GM04504 (cell line): ENCODE data around the gene HMBS.

Experiments
- DNase-seq: peaks from one replicate; pipeline ENCODE4 v3.0.0-alpha.2; 2012; ENCODE audit warnings: low read depth

HMBS gene

DNA sequence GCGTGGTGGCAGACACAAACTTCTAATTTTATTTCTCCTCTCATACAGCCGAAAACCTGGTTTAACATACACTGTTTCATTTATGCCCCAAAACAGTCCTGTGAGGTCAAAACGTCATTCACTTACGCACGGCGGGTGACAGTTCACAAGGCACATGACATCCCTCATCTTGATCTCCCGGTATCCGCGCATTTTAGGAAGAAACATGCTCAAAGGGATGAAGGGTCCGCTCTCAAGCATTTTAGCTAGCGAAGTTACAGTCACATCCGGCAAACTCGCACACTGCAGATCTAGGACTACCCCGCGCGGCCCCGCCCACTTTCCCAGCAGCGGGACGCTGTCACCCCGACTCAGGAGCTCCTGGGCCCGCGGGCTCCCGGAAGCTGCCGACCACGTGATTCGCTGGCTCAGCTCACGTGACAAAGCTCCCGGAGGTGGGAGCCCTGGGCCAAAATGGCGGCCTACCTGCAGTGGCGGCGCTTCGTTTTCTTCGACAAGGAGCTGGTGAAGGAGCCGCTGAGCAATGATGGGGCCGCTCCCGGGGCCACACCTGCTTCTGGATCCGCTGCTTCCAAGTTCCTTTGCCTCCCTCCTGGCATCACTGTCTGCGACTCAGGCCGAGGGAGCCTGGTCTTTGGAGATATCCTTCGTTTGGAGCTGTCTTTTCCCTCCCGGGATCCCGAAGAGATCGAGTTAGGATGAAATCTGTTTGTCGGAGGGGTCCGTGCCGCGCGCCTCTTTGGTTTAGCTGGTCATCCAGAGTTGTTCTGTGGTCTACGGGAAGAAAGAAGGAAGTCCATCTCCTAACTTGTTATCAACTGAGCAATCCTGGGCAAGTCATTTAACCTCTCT, 17.1 kb upstream of the HMBS start, which contains the start of gene VPS11:
Gene VPS11, plus strand, starts transcription at position 448 of the 852 bp plus-strand sequence. Its CDS starts 6 bp downstream, at position 454.
- DNase-seq, result peak; percentile 92

DNA sequence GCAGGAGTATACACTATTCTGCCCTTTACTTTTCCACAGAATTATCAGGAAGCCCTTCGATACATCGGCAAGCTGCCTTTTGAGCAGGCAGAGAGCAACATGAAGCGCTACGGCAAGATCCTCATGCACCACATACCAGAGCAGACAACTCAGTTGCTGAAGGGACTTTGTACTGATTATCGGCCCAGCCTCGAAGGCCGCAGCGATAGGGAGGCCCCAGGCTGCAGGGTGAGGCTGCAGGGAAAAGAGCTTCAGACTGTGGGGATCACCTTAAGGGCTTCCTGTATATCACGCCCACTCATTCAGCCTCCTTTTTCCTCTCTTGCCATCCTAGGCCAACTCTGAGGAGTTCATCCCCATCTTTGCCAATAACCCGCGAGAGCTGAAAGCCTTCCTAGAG, 6.8 kb upstream of the HMBS start:
- DNase-seq, result no peak

DNA sequence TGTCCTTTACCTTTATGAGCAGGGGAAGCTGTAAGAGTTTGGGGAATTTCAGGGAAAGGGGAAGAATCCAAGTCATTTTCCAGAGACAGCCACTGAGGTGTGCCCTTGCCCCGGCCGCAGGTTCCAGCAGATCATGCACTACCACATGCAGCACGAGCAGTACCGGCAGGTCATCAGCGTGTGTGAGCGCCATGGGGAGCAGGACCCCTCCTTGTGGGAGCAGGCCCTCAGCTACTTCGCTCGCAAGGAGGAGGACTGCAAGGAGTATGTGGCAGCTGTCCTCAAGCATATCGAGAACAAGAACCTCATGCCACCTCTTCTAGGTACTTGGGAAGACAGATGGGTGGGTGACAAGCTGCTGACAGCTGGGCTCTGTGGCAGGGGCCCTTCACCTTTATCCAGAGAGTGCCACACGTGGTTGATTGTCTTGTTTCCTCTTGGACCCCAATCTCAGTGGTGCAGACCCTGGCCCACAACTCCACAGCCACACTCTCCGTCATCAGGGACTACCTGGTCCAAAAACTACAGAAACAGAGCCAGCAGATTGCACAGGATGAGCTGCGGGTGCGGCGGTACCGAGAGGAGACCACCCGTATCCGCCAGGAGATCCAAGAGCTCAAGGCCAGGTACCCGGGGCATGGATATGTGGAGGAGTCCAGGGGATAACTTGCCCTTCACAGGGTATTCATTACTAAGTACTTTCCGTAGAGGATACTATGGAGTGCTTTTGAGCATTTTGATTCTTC, 5.8 kb upstream of the HMBS start:
- DNase-seq, result no peak

DNA sequence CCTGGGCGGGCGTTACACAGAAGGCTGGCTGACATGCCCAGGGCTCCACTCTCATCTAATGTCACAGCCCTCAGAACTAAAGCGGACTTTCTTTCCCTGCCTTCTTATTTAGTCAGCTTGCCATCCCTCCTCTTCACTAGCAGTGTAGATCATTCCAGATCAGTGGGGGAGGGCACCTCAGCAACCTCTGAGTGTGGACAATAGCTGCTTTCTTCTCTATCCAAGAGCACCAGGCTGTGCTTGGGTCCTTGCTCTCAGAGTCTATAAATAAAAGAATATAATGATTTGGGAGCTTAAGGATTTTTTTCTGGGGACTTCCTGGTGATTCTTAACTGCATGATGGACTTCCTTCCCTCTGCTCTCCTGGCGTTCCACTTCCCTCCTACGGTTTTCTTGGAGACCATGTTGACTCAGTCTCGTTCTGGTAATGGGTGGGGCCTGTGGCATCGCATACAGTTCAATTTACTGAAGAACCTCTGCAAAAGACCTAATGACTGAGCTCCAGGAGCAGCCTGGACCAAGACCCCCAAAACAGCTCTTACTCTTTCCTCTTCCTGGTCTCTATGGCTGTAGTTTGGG, 2.9 kb upstream of the HMBS start:
- no peak for DNase-seq

DNA sequence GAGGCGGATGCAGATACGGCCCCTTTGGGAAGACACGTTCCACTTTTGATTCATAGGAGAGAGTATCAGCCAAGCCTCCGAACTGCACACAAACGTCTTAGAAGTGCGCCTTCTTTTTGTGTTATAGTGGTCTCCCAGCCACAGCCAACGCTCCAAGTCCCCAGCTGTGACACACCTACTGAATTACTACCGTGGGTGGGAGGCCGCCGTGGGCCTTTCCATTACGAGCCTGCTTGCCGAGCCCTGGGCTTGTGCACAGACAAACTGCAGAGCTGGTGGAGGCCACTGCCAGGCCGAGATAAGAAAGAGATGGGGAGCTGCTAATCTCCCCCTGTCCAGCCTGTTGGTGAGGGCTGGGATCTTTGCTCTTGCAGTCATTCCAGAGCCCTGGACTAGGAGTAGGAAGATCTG, 761 bp downstream of the HMBS start:
- no peak for DNase-seq

DNA sequence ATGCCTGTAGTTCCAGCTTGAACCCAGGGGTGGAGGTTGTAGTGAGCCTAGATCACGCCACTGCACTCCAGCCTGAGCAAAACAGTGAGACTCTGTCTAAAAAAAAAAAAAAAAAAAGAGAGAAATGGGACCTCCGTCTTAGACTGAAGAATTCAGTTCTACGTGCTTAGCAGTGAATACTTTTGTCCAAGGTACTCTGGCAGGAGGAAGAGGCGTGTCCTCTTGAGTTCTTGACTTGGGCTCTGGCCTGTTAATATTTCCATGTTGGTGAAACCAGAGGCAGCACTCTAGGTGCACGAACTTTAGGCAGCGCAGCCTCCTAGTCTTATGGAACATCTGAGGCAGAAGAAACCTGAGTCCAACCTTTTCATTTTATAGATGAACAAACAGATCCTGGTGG, 2.4 kb downstream of the HMBS start:
- DNase-seq, result no peak

DNA sequence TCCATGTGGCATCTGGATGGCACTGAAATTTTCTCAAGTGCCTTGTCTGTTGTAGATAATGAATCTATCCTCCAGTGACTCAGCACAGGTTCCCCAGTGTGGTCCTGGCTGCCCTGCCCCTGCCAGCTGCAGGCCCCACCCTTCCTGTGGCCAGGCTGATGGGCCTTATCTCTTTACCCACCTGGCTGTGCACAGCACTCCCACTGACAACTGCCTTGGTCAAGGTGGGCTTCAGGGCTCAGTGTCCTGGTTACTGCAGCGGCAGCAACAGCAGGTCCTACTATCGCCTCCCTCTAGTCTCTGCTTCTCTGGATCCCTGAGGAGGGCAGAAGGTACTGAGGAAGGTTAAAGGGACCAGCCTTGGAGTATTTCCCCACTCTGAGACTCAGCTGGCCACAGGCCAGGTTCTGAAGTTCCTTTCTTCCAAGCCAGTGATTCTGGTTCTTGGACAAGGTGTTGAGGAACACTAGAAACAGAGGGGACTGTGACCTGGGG, 3.1 kb downstream of the HMBS start:
- no peak for DNase-seq

DNA sequence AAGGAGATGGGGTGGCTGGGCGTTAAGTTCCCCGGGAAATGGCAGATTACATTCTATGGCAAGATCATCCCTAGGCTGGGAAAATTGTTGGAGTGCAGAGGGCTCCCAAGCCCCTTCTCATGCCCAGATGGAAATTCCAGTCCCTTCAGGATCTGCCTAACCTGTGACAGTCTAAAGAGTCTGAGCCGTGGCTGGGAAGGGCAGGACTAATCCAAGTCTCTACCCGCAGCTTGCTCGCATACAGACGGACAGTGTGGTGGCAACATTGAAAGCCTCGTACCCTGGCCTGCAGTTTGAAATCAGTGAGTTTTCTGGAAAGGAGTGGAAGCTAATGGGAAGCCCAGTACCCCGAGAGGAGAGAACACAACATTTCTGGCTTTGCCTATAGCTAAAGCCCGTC, 3.7 kb downstream of the HMBS start:
- DNase-seq, result no peak

DNA sequence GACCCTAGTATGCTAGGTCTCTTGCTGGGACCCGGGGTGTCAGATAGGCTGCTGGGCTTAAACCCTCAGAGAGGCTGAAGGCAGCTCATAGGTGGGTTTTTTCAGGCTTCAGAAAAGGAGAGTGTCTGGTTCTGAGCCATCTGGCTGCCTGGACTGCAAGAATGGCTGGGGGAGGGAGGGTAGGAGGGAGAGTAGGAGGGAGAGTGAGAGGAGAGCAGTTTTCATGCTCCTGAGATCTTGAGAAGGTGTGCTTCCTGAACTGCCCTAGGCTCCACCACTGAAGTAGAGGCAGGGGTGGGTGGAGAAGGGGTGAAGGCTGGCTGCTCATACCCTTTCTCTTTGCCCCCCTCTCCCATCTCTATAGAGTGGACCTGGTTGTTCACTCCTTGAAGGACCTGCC, 4.6 kb downstream of the HMBS start:
- no peak for DNase-seq

DNA sequence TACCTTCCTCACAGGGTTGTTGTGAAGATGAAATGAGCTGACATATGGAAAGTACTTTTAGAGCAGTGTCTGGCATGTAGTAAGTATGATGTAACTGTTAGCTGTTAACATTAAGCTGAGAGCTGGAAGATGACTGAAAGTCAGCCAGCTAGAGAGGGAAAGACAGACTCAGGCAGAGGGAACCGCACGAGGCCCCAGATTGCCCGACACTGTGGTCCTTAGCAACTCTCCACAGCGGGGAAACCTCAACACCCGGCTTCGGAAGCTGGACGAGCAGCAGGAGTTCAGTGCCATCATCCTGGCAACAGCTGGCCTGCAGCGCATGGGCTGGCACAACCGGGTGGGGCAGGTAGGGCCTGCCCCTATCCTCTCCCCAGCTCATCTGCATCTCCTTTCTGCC, 6.5 kb downstream of the HMBS start:
- DNase-seq, result no peak

DNA sequence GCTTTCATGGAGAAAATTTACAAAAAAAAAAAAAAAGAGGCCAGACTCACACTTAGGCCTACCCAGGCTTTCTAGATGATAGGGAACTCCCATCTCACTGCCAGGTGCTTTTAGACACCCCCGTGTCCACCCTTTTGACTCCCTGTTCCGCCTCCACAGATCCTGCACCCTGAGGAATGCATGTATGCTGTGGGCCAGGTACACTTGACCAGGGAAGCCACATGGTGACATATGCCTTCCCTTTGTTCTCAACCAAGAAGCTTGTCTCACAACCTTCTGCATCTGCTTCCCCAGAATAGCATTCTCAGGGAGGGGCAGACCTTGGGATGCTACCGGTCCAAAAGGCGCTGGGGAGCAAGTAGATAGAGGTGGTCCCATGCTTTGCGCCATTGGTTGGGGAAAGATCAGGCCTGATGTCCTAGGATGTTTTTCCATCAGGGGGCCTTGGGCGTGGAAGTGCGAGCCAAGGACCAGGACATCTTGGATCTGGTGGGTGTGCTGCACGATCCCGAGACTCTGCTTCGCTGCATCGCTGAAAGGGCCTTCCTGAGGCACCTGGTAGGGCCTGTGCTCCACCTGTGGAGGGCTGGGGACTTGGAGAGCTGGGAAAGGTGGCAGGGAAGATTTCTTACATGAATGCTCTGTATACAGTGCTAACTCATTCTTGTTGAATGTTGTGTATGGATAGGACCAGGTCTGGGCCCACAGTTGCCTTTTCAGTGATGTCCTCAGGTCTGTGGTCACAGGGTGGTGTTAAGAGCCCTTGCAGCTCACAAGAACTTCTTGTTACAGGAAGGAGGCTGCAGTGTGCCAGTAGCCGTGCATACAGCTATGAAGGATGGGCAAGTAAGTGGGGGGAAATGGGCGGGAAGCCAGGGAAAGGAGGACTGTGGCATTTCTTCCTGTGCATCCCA, 7.5 kb downstream of the HMBS start:
- no peak for DNase-seq

DNA sequence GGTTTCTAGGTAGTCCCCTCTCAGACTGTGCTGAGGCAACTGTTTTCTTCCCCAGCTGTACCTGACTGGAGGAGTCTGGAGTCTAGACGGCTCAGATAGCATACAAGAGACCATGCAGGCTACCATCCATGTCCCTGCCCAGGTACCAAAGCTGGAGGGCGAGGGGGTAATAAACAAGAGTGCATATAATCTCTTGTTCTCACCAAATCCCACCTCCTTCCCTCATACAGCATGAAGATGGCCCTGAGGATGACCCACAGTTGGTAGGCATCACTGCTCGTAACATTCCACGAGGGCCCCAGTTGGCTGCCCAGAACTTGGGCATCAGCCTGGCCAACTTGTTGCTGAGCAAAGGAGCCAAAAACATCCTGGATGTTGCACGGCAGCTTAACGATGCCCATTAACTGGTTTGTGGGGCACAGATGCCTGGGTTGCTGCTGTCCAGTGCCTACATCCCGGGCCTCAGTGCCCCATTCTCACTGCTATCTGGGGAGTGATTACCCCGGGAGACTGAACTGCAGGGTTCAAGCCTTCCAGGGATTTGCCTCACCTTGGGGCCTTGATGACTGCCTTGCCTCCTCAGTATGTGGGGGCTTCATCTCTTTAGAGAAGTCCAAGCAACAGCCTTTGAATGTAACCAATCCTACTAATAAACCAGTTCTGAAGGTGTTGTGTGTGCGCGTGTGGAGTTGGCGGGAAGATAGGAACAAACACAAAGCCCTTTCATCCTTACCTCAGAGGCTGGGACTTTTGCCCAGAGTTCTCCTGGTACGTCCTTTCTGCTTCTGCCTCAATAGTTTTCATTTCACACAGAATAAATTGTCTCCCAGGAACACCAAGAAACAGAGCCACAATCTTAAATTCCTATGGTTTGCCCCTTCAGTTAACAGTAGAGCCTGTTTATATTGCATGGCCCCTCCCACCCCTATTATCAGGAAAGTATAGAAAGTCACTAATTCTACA, 8.5 kb downstream of the HMBS start:
- DNase-seq, result no peak

DNA sequence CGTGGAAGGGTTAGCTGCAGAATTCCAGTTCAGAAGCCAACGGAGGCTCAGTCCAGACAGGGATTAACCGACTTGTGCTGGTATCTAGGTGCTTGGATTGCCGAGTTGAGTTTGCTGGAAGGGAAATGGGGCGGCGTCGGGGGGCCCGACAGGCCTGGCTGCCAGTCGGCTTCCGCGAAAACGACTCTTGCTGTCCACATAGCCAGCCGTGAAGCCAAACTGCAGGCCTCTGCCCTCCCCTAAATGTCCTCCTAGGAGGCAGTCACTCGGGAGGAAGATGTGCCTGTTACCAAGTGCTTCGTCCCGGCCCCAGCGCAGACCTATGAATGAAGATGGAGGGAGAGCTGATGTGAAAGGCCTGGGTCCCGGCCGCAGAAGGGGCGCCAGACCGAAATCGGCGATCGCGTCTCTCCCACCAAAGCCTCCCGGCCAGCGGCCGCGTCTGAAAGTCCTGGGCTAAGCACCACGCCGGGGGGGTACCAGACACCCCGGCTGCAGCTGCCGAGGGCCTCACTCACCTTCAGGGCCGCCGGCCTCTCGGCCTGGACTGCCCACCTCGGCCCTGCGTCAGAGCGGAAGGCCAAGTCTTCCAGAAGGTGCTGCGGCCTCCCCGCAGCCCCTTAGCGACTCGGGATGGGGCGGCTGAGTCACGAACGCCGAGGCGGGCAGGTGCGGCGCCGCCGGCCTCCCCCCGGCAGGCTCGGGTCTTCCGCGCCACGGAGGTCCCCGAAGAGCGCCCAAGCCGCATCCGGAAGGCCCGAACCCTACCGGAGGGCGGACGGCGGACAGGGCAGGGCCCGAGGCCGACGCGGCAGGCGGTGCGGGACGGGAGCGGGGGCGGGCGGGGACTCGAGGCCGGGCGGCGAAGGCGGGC, 9.5 kb downstream of the HMBS start:
- DNase-seq, result no peak

DNA sequence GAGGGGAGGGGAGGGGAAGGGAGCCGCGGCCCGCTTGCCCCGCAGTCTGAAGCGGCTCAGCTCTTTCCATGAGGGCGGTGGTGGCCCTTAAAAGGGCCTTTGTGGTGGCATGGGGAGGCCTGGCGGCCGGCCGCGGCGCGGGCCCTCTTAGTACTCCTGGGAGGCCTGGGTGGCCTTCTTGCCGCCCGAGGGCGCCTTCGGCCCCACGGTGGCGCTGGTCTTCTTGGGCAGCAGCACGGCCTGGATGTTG, 10.1 kb downstream of the HMBS start:
- peak; percentile 64 for DNase-seq

DNA sequence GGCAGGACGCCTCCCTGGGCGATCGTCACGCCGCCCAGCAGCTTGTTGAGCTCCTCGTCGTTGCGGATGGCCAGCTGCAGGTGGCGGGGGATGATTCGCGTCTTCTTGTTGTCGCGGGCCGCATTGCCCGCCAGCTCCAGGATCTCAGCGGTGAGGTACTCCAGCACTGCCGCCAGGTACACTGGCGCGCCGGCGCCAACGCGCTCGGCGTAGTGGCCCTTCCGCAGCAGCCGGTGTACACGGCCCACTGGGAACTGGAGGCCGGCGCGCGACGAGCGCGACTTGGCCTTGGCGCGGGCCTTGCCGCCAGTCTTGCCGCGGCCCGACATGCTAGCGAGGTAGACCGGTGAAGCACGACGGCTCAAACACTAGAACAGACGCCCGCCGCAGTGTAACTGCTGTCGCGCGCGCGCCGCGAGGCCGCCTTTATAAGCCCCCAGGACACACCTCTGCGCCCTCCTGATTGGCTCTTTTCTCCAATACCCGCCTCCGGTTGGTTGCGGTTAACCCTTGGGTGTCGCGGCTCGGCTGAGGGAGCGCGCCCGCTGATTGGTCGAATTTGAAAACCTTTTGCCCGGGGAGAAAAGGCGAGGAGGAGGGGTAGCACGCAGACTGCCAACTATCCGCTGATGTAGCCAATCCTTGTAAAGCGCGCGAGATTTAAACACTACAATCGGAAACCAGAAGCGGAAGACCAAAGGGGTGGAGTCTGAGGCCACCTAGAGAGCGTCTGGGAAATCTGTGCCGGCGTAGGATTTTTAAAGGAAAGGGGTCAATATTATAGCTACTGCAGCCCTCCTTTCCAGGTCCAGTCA, 10.6 kb downstream of the HMBS start:
- peak; percentile 99 for DNase-seq

DNA sequence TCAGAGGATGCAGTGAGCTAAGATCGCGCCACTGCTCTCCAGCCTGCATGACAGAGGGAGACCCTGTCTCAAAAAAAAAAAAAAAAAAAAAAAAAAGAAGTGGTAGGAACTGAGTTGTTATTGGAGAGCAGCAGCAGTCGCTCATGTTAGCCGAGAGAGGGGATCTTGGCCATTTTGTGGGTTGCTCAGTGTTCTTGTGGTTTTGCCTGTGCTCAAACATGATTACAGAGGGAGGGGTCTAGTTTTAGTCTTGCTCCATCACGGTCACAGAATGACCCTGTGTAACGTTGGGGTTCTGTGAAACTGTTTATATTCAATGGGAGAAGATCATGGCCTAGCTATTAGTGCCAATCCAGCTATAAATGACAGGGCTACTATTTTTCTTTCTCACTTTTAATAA, 15.0 kb downstream of the HMBS start:
- no peak for DNase-seq

DNA sequence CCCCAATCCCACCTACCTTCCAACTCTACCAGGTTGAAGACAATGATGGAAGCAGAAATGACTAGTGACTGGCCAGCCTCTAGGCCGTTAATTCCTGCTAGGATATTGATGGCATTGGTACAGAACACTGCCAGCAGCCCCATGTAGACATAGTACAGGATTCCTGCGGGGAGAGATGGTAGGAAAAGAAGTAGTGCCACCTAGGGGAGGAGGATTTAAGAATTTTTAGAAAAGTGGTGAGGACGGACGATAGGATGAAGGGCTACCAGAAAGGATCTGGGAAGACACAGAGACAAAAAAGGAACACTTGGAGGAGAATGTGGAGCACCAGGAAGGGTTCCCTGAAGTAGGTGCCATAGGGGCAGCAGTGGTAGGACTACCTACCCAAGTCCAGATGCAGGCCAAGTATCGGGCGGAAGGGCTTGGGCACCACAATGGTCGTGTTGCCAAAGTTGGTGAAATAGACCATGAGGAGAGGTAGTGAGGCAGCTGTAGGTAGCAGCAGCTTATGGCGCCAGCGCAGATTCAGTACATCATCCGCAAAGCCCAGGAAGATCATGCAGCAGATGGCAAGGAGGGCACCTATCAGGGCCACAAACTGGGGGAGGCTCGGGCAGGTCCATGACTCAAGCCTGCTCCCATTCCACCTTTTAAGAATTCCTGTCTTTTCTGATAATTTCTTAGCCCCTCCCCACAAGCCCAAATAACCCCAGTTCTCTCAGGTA, 15.7 kb downstream of the HMBS start:
- DNase-seq, result no peak

DNA sequence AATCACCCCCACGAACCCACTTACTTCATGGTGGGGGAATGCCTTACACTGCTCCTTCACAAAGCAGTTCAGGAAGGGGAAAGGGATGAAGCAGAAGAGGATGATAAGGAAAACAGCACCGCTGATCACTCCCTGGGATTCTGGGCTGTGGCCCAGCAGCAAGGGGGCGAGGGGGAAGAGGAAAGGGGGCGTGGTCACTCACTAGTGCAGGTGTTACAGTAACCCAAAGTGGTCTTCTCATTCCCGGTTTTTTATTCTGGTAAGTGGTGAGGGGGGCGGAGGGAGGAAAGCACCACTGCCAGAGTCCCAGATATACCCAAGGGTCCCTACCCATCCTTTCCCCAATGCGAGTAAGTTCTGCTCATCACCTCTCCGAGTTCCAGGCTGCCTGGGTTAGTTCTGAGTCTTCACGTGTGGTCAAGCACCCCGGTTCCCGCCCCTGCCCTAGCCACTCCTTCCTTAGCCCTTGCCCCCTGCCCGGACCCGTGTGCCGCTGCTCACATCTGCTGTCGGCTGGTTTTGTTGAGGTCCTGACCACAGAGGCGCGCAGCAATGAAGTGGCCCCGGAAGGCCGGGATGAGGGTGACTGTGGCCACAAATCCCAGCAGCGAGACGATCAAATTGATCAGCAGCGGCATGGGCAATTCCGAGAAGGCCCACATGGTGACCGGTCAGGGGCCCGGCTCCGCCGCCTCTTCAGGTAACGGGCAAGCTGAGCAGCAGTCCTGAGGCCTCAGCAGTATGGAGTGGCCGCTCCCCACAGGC, 16.5 kb downstream of the HMBS start:
- DNase-seq, result no peak
